GM19099 (cell line): ENCODE data around the gene SPATA13.

Experiments used
- POLR2A ChIP-seq: IDR thresholded peaks from 3 replicates; pipeline ENCODE4 v1.6.1; 2011; ENCODE audit warnings: low read depth; ENCODE audit not compliant: insufficient read length; ENCODE audit errors: extremely low read depth

SPATA13 gene

GRCh38 chr13:24341439-24341838, 180.9 kb downstream of the SPATA13 start:
- TF ChIP-seq POLR2A, result no peak

- TF ChIP-seq POLR2A, result no peak
Observed at GRCh38 chr13:24348385-24348784, 187.9 kb downstream of the SPATA13 start.

- TF ChIP-seq POLR2A, result no peak
Observed at GRCh38 chr13:24348797-24349515, 188.4 kb downstream of the SPATA13 start.

- no peak for TF ChIP-seq POLR2A
Observed at GRCh38 chr13:24351423-24351822, 190.9 kb downstream of the SPATA13 start.

GRCh38 chr13:24353736-24354135, 193.2 kb downstream of the SPATA13 start:
- TF ChIP-seq POLR2A, result no peak

GRCh38 chr13:24355103-24355502, 194.6 kb downstream of the SPATA13 start:
- no peak for TF ChIP-seq POLR2A

- no peak for TF ChIP-seq POLR2A
Observed at GRCh38 chr13:24356270-24356669, 195.8 kb downstream of the SPATA13 start.
